HepG2 (cell line): ENCODE data around the gene CEP20. TPM values are rescaled to one million over a fixed set of nuclear protein-coding genes. Genes with fewer than 3 reads are reported as not detected.

Experiments
- ARNT2 ChIP-seq: sonication (generic); formaldehyde crosslinking; IDR thresholded peaks from 2 replicates; pipeline ENCODE4 v1.8.0; 2022; ENCODE audit warnings: mild to moderate bottlenecking, low read depth, missing genetic modification reagents, moderate library complexity
- BCL6 ChIP-seq: IDR thresholded peaks from 2 replicates; pipeline ENCODE4 v1.6.1; 2016; ENCODE audit warnings: missing genetic modification reagents, missing compliant biosample characterization
- ERF ChIP-seq: IDR thresholded peaks from 2 replicates; pipeline ENCODE4 v1.6.1; 2018; ENCODE audit warnings: missing biosample characterization, missing genetic modification reagents
- ETV5 ChIP-seq: IDR thresholded peaks from 2 replicates; pipeline ENCODE4 v1.6.1; 2018; ENCODE audit warnings: missing biosample characterization, missing genetic modification reagents, inconsistent platforms, borderline replicate concordance
- GLI4 ChIP-seq: sonication (generic); formaldehyde crosslinking; IDR thresholded peaks from 2 replicates; pipeline ENCODE4 v1.5.1; 2020; ENCODE audit warnings: missing genetic modification reagents, mild to moderate bottlenecking, moderate library complexity, borderline replicate concordance
- GTF3A ChIP-seq: sonication (generic); formaldehyde crosslinking; conservative IDR thresholded peaks from 2 replicates; pipeline ENCODE4 v1.4.0; 2020; ENCODE audit warnings: mild to moderate bottlenecking, missing genetic modification reagents
- HMG20B ChIP-seq: conservative IDR thresholded peaks from 2 replicates; pipeline ENCODE4 v1.6.1; 2016; ENCODE audit warnings: missing genetic modification reagents, missing compliant biosample characterization
- KLF11 ChIP-seq: IDR thresholded peaks from 2 replicates; pipeline ENCODE4 v1.6.1; 2016; ENCODE audit warnings: missing compliant biosample characterization
- LBX2 ChIP-seq: sonication (generic); formaldehyde crosslinking; IDR thresholded peaks from 2 replicates; pipeline ENCODE4 v1.5.0; 2020; ENCODE audit warnings: missing genetic modification reagents, mild to moderate bottlenecking, borderline replicate concordance
- NCOA2 ChIP-seq: sonication (generic); formaldehyde crosslinking; IDR thresholded peaks from 2 replicates; pipeline ENCODE4 v1.8.0; 2022; ENCODE audit warnings: inconsistent platforms
- NR3C1 ChIP-seq: sonication (generic); formaldehyde crosslinking; IDR thresholded peaks from 2 replicates; pipeline ENCODE4 v1.4.0; 2020; ENCODE audit warnings: missing genetic modification reagents
- PCBP2 ChIP-seq: fragments of 200-400 bp; formaldehyde crosslinking; optimal IDR thresholded peaks from 2 replicates; pipeline ENCODE3; 2018; ENCODE audit warnings: low read length, low read depth; ENCODE audit not compliant: poor library complexity, severe bottlenecking
- SAFB2 ChIP-seq: sonication (generic); formaldehyde crosslinking; IDR thresholded peaks from 2 replicates; pipeline ENCODE4 v1.5.1; 2020; ENCODE audit warnings: missing genetic modification reagents, low read depth, mild to moderate bottlenecking, borderline replicate concordance
- SATB2 ChIP-seq: sonication (generic); formaldehyde crosslinking; IDR thresholded peaks from 2 replicates; pipeline ENCODE4 v1.5.0; 2020; ENCODE audit warnings: missing genetic modification reagents
- SP4 ChIP-seq: sonication (generic); formaldehyde crosslinking; IDR thresholded peaks from 2 replicates; pipeline ENCODE4 v1.8.1; 2023; ENCODE audit warnings: mild to moderate bottlenecking, missing genetic modification reagents
- SSRP1 ChIP-seq: IDR thresholded peaks from 2 replicates; pipeline ENCODE4 v1.6.1; 2016; ENCODE audit warnings: control low read depth
- USF2 ChIP-seq, 2 experiments: sonication (generic) in 1 of 2; formaldehyde crosslinking in 1 of 2; IDR thresholded peaks; 2 replicates each; pipeline versions ENCODE4 v1.5.1 to v1.6.1; 2011 to 2020; ENCODE audit warnings: borderline replicate concordance in 1 of 2, low read depth in 1 of 2, low read length in 1 of 2, mild to moderate bottlenecking in 1 of 2, missing genetic modification reagents in 1 of 2, moderate library complexity in 1 of 2
- WIZ ChIP-seq: sonication (generic); formaldehyde crosslinking; IDR thresholded peaks from 2 replicates; pipeline ENCODE4 v1.5.1; 2020; ENCODE audit warnings: mild to moderate bottlenecking, missing genetic modification reagents
- ZBTB25 ChIP-seq: IDR thresholded peaks from 2 replicates; pipeline ENCODE4 v1.6.1; 2018; ENCODE audit warnings: missing genetic modification reagents
- ZMAT3 ChIP-seq: sonication (generic); formaldehyde crosslinking; conservative IDR thresholded peaks from 2 replicates; pipeline ENCODE4 v1.7.0; 2021; ENCODE audit warnings: missing genetic modification reagents
- ZMYM3 ChIP-seq: sonication (generic); formaldehyde crosslinking; IDR thresholded peaks from 2 replicates; pipeline ENCODE4 v1.5.1; 2020; ENCODE audit warnings: mild to moderate bottlenecking, missing genetic modification reagents
- ZNF138 ChIP-seq: sonication (generic); formaldehyde crosslinking; IDR thresholded peaks from 2 replicates; pipeline ENCODE4 v1.5.0; 2020; ENCODE audit warnings: mild to moderate bottlenecking, low read depth, missing genetic modification reagents
- ZNF3 ChIP-seq: IDR thresholded peaks from 2 replicates; pipeline ENCODE4 v1.7.0; 2017; ENCODE audit warnings: inconsistent platforms
- ZNF468 ChIP-seq: sonication (generic); formaldehyde crosslinking; IDR thresholded peaks from 2 replicates; pipeline ENCODE4 v1.8.0; 2022; ENCODE audit warnings: mild to moderate bottlenecking, moderate library complexity, missing genetic modification reagents
- ZNF549 ChIP-seq: sonication (generic); formaldehyde crosslinking; IDR thresholded peaks from 2 replicates; pipeline ENCODE4 v1.5.0; 2020; ENCODE audit warnings: missing genetic modification reagents
- ZNF550 ChIP-seq: sonication (generic); formaldehyde crosslinking; IDR thresholded peaks from 2 replicates; pipeline ENCODE4 v1.4.0; 2020; ENCODE audit warnings: mild to moderate bottlenecking, missing genetic modification reagents, borderline replicate concordance
- ZNF563 ChIP-seq: sonication (generic); formaldehyde crosslinking; IDR thresholded peaks from 2 replicates; pipeline ENCODE4 v1.8.0; 2022; ENCODE audit warnings: mild to moderate bottlenecking, moderate library complexity, missing genetic modification reagents
- ZNF703 ChIP-seq: sonication (generic); formaldehyde crosslinking; IDR thresholded peaks from 2 replicates; pipeline ENCODE4 v1.5.1; 2020; ENCODE audit warnings: missing genetic modification reagents, mild to moderate bottlenecking, moderate library complexity, borderline replicate concordance
- ZSCAN31 ChIP-seq: sonication (generic); formaldehyde crosslinking; IDR thresholded peaks from 2 replicates; pipeline ENCODE4 v1.5.0; 2020; ENCODE audit warnings: low read depth, mild to moderate bottlenecking, missing genetic modification reagents
- polyA plus RNA-seq, 8 experiments: library from polyadenylated mRNA; depleted of rRNA in 3 of 8; stranded (reverse) in 7 of 8; unstranded in 1 of 8; fragments of >200 nt; fragmentation: Illumina TruSeq in 4 of 8; extraction: Trizol in 4 of 8; gene quantifications; 2 replicates each; pipeline versions ENCODE4 v1.2.1 to v1.2.3, GENCODE V29; 2011 to 2016; ENCODE audit warnings: low read depth in 4 of 8, missing spikeins in 1 of 8, mixed read lengths in 1 of 8; ENCODE audit not compliant: insufficient read depth in 1 of 8
- total RNA-seq, 5 experiments: library from RNA; depleted of rRNA; stranded (reverse); fragments of >200 nt; fragmentation: Illumina TruSeq; extraction: Trizol; gene quantifications; 2 replicates each; pipeline ENCODE4 v1.2.3, GENCODE V29; 2016; ENCODE audit warnings: low read depth in 1 of 5

CEP20 gene
- total and polyA plus RNA-seq, 2 of the 13 experiments (the other 11 are each of a cell fraction or from before 2014, with no cell fraction given) = 53.0 to 54.1 TPM

DNA sequence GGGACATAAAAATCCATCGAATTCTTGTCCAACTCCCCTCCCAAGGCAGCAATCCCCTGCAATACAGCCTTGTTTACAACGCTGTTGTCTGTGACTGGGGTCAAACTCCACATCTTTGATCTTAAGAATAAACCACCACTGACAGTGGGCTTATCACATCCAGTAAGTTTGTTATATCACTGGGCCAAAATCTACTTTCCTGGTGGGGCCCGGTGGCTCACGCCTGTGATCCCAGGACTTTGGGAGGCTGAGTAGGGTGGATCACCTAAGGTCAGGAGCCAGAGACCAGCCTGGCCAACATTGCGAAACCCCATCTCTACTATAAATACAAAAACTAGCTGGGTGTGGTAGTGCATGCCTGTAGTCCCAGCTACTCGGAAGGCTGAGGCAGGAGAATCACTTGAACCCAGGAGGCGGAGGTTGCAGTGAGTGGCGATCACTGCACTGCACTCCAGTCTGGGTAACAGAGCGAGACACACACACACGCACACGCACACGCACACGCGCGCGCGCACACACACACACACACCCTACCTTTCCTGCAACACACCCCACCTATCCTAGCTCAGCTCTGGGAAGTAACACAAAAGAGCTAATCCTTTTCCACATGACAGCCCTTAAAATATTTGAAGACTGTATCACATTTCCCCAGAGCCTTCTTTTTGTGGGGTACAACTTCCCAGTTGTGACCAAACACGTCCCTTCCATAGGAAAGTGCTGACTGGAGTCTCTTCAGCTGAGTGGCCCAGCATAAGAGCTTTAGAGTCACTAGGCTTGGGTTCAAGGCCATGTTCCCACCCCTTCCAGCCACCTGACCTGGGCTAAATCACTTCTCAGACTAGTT, 40.1 kb upstream of the CEP20 start (continued):
- TF ChIP-seq LBX2 (CRISPR knock-in tag) (no peak), ZNF563 (CRISPR knock-in tag) (peak; percentile 75), ARNT2 (CRISPR knock-in tag) (0 out of 2 replicates have a peak, but pooled peaks have one; percentile 26), SSRP1 (CRISPR knock-in tag) (no peak), ZNF550 (no peak), ZMAT3 (CRISPR knock-in tag) (no peak), NR3C1 (CRISPR knock-in tag) (no peak), NCOA2 (CRISPR knock-in tag) (0 out of 2 replicates have a peak, but pooled peaks have one; percentile 63), KLF11 (no peak), ZNF138 (CRISPR knock-in tag) (no peak), SP4 (CRISPR knock-in tag) (no peak), BCL6 (CRISPR knock-in tag) (0 out of 2 replicates have a peak, but pooled peaks have one; percentile 29), ZMYM3 (peak; percentile 83), PCBP2 (no peak), ZNF703 (no peak), ZSCAN31 (CRISPR knock-in tag) (no peak), ERF (CRISPR knock-in tag) (no peak), USF2 (IDR thresholded peaks at IDR 0.05; ENCODE audit: low read depth, low read length) (no peak), USF2 (CRISPR knock-in tag; IDR thresholded peaks at IDR 0.05; ENCODE audit: borderline replicate concordance) (no peak), GLI4 (CRISPR knock-in tag) (no peak), HMG20B (no peak), ZNF3 (CRISPR knock-in tag) (no peak), ZBTB25 (CRISPR knock-in tag) (no peak), WIZ (CRISPR knock-in tag) (no peak), ETV5 (CRISPR knock-in tag) (0 out of 2 replicates have a peak, but pooled peaks have one; percentile 14), SAFB2 (CRISPR knock-in tag) (0 out of 2 replicates have a peak, but pooled peaks have one; percentile 54), ZNF468 (CRISPR knock-in tag) (no peak), GTF3A (CRISPR knock-in tag) (no peak), SATB2 (CRISPR knock-in tag) (no peak), ZNF549 (CRISPR knock-in tag) (no peak)
